GM18861 (cell line): ENCODE data around the gene SDR42E1.

Experiments
- ATAC-seq: cut with Tn5 transposase; IDR thresholded peaks from one replicate; pipeline ENCODE4 v1.9.1; 2021; ENCODE audit not compliant: unreplicated experiment

SDR42E1 gene, protein sequence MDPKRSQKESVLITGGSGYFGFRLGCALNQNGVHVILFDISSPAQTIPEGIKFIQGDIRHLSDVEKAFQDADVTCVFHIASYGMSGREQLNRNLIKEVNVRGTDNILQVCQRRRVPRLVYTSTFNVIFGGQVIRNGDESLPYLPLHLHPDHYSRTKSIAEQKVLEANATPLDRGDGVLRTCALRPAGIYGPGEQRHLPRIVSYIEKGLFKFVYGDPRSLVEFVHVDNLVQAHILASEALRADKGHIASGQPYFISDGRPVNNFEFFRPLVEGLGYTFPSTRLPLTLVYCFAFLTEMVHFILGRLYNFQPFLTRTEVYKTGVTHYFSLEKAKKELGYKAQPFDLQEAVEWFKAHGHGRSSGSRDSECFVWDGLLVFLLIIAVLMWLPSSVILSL

DNA sequence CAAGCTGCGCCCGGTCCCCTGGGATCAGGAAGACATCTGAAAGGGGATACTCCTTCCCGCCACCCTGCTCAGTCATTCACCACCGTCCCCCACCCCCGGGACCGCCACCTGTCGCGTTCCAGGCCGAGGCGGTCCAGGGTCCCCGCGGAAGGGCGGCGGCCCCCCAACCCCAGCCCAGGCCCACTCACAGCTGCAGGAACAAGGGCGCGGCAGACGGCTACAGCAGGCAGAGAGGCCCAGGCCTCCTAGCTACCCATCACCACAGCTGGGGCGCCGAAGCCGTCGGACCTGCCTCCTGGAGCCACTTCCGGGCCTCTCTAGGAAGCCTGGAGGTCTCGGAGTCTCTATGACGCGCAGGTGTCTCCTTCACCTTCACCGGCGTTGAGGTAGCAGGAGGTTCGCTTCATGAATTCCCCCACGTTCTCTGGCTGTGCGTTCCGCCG is at the start of gene SDR42E1:
Gene SDR42E1, minus strand, starts transcription at position 272 of the 443 bp plus-strand sequence. CDS start 10,612 bp downstream, outside the sequence.
- peak; percentile 95 for ATAC-seq

- ATAC-seq: no peak
Observed at GRCh38 chr16:82059983-82060421, 48.7 kb upstream of the SDR42E1 start.

DNA sequence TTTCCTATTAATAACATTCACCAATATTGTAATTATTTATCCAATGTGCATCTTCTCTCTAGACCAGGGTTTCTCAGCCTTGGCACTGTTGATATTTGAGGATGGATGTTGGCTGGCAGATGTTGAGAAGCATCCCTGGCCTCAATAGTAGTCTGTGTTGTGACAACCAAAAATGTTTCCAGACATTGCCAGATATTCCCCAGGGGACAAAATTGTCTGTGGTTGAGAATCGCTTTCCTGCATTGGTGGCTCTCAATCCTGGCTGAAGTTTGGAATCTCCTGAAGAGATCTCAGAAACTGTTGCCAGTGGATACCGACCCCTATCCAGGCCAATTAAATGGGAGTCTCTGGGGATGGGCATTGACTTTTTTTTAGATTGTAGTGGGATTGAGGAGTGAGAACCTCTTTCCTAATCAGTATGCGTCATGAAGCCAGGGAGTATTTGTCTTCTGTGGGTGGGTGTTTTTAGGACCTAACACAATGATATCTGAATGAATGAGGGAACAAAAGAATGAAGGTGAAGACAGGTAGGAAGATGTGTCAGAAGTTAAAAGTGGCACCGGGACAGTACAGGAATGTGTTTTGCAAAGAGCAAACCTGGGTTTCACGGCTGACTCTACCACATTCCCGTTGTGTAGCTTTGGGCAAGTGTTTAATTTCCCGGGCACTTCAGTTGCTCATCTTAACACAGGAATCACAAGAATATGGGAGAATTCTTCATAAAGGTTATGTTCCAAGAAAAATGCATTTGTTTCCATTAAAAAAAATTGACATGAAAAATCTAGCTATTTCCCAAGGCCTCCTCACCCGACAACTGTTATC is 48.1 kb upstream of the SDR42E1 start:
- ATAC-seq: no peak

GRCh38 chr16:82056550-82056896 is 45.3 kb upstream of the SDR42E1 start:
- ATAC-seq: no peak

DNA sequence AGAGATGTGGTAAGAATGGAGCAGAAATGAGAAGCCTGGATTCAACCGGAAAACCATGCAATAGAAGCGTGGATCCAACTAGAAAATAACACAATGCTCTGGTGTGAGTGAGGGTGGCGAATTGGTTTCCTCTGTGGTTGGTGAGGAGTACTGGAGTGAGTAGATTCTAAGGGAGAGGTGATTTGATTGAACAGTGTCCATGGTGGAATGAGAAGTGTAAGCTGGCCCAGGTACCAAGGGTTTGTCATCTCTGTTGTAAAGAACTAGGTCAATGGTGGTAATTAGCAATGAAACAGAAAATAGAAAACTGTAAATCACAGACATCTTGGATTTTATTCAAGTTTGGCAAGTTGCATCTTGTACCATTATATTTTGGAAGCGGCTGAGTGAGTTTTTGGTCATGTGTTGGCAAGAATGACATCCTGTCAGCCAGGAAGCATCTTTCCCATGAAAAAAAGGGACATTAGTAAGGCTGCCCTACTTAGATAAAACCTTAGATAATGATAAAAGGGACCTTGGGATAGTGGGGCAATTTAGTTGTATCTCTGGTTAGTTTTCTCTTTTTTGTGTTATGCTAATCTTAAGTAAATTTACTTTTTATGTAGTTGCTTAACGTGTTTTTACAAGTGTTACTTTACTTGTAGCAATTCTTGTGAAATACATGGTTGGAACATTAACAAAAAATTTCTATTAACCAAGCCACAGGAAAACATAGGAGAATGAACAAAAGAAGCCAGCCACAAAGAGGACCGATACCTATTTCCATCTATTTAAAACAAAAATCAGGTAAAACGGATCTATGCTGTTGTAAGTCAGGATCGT is 44.7 kb upstream of the SDR42E1 start:
- no peak for ATAC-seq

GRCh38 chr16:82055117-82055516 is 43.8 kb upstream of the SDR42E1 start:
- ATAC-seq: no peak

DNA sequence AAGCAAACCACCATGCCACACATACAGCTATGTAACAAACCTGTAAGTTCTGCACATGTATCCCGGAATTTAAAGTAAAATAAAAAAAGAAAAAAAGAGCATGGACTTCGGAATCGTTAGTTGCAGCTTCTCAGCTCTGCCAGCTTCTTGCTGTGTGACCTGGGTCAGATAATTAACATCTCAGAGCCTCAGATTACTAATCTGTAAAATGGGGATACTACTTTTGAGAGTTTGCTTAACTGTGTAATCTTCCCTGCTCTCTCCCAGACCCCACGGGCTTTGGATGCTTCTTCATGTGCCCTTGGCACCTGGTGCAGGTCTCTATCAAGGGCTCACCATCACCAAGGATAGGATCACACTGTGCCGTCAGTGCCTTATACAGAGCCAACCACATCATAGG is 40.4 kb upstream of the SDR42E1 start:
- no peak for ATAC-seq

DNA sequence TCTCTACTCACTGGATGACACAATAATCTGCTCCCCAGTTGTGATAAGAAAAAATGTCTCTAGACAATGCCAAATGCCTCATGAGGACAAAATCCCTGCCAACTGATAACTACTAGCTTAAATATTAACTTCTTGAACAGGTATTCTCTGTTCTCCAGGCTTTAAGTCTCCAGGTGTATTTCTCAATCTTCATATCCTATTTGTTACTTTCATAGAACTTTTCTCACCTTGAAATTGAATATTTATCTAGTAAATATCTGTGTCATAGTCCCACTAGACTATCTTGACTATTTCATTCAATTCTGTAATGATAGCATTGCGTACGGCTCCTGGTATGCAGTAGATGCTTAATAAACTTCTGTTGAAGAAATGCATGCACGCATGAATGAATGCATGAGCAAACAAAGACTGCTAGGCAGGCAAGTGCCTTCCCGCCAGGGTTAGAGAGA is 39.7 kb upstream of the SDR42E1 start:
- ATAC-seq: no peak

- no peak for ATAC-seq
Observed at GRCh38 chr16:82050506-82050905, 39.2 kb upstream of the SDR42E1 start.

GRCh38 chr16:82049484-82049883 is 38.2 kb upstream of the SDR42E1 start:
- ATAC-seq: no peak

GRCh38 chr16:82047787-82048186 is 36.5 kb upstream of the SDR42E1 start:
- ATAC-seq: no peak

DNA sequence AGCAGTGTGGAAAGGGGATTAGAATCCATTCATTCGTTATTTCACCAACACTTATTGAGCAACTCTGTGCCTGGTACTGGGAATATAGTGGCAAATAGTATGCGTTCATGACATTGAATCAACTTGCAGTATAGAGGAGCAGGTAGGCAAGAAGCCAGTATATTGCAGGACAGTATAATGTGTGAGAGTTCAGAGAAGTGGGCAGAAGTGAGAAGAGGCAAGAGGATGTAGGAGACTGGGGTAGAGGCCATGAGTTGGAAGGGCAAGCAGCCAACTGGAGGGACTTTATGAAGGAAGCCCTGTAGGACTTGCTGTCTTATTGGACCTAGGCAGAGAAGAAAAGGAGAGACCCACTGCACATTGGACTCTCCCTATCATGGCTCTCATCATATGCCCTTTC is 36.1 kb upstream of the SDR42E1 start:
- no peak for ATAC-seq

DNA sequence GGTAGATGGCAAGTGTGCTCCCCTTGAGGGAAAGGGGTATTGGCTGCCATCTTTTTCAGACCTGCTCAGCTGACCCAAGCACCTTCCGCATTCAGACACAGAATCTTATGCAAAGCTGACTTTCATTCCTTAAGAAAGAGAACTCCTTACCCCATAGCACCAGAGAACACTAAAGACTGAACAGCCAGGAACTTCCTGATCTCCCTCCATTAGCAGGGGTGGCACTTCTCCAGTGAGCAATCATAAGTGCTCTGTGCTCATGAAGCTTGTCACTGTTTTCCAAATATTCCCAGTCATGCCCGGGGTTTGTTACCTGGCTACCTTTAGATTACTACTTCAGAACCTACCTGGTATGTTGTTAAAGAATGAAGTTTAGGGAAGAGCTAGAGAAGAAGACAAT is 35.7 kb upstream of the SDR42E1 start:
- no peak for ATAC-seq

- no peak for ATAC-seq
Observed at GRCh38 chr16:82046541-82046940, 35.3 kb upstream of the SDR42E1 start.

- ATAC-seq: no peak
Observed at GRCh38 chr16:82045465-82045864, 34.2 kb upstream of the SDR42E1 start.

DNA sequence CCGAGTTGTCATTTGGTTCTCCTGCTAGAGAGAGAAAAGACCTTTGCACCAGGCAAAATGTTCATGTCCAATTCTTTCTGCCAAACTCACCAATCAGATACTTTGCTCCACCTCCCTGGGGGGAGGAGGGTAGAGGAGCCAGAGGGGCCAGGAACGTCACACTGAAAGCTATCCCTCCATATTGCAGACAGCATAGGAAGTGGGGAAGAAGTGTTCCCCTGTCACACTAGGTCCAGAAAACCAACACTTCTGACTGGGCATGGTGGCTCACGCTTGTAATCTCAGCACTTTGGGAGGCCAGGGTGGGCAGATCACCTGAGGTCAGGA is 33.3 kb upstream of the SDR42E1 start:
- no peak for ATAC-seq

GRCh38 chr16:82043680-82044584 is 32.7 kb upstream of the SDR42E1 start:
- ATAC-seq: no peak

DNA sequence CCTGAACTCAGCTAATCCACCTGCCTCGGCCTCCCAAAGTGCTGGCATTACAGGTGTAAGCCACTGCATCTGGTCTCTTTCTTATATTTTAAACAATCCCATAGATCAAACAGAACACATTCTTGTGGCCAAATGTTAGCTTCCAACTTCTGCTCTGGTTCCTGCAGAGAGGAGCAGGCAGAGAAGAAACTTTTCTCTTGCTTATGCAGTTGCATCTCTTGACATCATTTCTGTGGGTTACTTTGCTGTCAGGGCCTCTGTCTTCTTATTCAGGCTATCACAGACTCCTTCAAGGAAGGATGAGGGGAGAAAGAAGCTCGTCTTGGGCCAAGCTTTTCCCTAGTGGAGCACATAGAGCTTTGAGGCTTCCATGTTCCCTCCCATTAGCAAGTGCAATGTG is 31.6 kb upstream of the SDR42E1 start:
- no peak for ATAC-seq

DNA sequence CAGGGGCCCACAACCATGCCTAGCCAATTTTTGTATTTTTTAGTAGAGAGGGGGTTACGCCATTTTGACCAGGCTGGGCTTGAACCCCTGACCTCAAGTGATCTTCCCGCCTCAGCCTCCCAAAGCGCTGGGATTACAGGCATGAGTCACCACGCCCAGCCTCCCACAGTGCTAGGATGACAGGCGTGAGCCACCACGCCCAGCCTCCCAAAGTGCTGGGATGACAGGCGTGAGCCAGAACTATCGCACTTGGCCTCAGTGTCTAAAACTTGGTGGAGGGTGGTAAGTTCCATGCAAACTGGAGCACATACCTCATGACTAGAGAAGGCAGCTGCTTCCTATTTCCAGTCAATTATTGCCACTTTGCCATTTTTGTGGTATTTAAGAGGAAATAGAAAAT is 30.9 kb upstream of the SDR42E1 start:
- no peak for ATAC-seq

DNA sequence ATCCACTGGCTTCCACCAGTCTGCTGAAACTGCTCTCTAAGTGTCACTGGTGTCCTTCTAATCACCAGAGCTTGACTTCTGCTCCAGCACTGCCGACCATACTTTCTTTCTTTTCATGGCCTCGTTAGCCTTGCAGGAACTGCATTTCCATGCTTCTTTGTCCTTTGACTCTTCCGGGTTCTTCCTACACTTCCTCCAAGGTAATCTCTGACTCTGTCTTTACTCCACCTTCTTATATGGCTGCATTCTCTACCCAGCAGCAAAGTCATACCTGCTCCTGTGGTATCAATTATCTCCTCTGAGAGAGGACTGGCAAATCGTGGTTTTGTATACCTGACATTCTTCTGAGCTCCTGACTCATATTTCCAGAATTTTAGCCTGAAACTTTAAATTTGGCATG is 30.3 kb upstream of the SDR42E1 start:
- no peak for ATAC-seq
